ENCODE data around the gene HOXC9.
A peak's percentile ranks its signal among the peaks of the same experiment; 100 is the strongest.

Gene HOXC9

GRCh38 chr12:53963434-53964314 is 36.3 kb upstream of the HOXC9 start:
- no peak for DNase-seq

GRCh38 chr12:53964315-53964713 is 35.6 kb upstream of the HOXC9 start:
- DNase-seq, result no peak

GRCh38 chr12:53965281-53966084 is 34.5 kb upstream of the HOXC9 start:
- DNase-seq, result no peak

GRCh38 chr12:53966085-53966384 is 33.9 kb upstream of the HOXC9 start:
- DNase-seq, result no peak

- DNase-seq, result no peak
Measured at GRCh38 chr12:53966385-53967133, 33.4 kb upstream of the HOXC9 start.

GRCh38 chr12:53967421-53967925 is 32.5 kb upstream of the HOXC9 start:
- no peak for DNase-seq

- no peak for DNase-seq
Measured at GRCh38 chr12:53968214-53969127, 31.5 kb upstream of the HOXC9 start.

GRCh38 chr12:53969588-53970259 is 30.2 kb upstream of the HOXC9 start:
- no peak for DNase-seq

- DNase-seq, result no peak
Measured at GRCh38 chr12:53970451-53970850, 29.5 kb upstream of the HOXC9 start.

- no peak for DNase-seq
Measured at GRCh38 chr12:53971129-53971528, 28.8 kb upstream of the HOXC9 start.

- DNase-seq, result no peak
Measured at GRCh38 chr12:53971686-53972085, 28.3 kb upstream of the HOXC9 start.

GRCh38 chr12:53972152-53972702 is 27.7 kb upstream of the HOXC9 start:
- no peak for DNase-seq

- no peak for DNase-seq
Measured at GRCh38 chr12:53972722-53973235, 27.2 kb upstream of the HOXC9 start, which contains the start of gene HOXC11. Gene HOXC11 (plus strand): TSS chr12:53973126. CDS start chr12:53973242, 116 bp downstream.

GRCh38 chr12:53973236-53974042 is 26.5 kb upstream of the HOXC9 start:
- no peak for DNase-seq

- peak; percentile 44 for DNase-seq
Measured at GRCh38 chr12:53974084-53975063, 25.6 kb upstream of the HOXC9 start, which contains the start of gene HOTAIR. Gene HOTAIR (minus strand): TSS chr12:53974954.

GRCh38 chr12:53975064-53975471 is 24.9 kb upstream of the HOXC9 start:
- no peak for DNase-seq

- DNase-seq, result no peak
Measured at GRCh38 chr12:53975479-53976152, 24.3 kb upstream of the HOXC9 start.

All from NCI-H1092 (cell line).